NOMO-1 treated with dmso at 0.1 percent for 144 hours (cell line): ENCODE results near the gene BTG4.

ENCODE experiments used
- DNase-seq: peaks from one replicate; lab custom pipeline; 2025; ENCODE audit not compliant: unreplicated experiment; lab: John Stamatoyannopoulos, UW

Gene BTG4

GRCh38 chr11:111512296-111513239 is at the start of gene BTG4:
BTG4 (minus strand) TSS chr11:111512386; CDS start chr11:111498776, 13,610 bp downstream.
- no peak for DNase-seq

DNA sequence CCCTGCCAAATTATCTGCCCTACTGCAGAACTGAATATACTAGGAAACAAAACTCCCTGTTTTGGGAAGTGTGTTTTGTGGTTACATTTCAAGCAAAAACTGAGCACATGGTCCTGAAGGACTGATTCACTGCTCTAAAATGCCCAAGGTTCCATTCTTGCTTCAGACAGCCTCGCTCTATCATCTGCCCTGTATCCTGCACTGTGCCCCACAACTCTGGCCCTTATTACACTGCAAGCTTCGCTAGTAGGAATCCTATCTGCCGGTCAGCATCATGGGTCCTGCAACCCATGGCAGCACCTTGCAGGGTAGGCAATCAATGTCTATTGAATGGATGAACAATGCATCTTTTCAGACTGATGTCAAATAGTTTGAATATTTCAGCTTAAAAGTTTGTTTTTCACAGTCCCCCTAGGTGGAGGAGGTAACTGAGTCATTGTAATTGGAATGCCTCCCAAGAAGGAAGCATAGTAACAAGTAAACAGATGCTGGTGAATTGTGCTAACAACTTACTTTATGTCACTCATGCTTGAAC is 49.7 kb upstream of the BTG4 start:
- DNase-seq: no peak

GRCh38 chr11:111561306-111561705 is 49.1 kb upstream of the BTG4 start:
- DNase-seq: no peak

- no peak for DNase-seq
Measured at GRCh38 chr11:111560800-111561199, 48.6 kb upstream of the BTG4 start.

DNA sequence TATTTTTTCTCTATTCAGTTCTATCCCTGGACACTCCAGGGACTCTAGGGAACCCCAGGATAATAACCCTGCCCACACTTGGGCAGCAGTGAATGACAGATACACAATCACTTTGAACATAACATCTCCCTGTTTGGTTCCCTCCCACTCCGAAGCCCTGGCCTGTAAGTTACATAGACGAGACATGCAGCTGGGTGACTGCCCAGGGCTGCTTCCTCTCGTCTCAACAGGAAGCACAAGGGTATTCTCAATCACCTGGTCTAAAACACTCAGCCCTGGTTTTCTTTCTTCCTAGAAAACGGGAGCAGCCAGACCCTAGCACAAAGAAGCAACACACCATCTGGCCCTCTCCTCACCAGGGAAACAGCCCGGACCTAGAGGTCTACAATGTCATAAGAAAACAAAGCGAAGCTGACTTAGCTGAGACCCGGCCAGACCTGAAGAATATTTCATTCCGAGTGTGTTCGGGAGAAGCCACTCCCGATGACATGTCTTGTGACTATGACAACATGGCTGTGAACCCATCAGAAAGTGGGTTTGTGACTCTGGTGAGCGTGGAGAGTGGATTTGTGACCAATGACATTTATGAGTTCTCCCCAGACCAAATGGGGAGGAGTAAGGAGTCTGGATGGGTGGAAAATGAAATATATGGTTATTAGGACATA is 47.7 kb upstream of the BTG4 start:
- DNase-seq: no peak

DNA sequence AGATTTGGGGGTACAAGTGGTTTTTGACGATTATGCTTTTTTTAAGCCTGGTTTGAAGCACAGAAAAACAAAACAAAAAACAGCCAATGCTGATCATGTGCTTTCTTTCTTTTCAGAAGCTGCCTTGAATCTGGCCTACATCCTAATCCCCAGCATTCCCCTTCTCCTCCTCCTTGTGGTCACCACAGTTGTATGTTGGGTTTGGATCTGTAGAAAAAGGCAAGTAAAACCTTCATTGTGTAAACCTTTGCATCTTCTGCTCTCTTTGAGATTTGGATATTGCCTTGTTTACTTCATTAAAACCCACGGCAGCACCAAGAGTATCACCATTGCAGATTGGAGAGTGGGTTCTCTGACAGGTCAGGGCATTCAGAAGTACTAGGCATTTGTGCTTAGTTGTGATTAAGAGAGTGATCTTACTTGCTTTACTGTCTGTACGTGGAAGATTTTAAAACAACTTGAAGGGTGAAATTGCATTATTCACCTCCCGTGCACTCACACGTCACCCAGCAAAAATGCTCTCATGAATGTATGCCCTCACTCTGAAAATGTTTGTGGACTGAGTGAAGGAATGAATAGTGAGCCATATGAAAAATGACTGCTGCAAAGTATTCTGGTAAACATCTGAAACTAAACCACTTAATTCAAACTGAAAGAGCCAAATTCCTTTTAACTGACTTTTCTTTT is 45.4 kb upstream of the BTG4 start:
- DNase-seq: no peak

DNA sequence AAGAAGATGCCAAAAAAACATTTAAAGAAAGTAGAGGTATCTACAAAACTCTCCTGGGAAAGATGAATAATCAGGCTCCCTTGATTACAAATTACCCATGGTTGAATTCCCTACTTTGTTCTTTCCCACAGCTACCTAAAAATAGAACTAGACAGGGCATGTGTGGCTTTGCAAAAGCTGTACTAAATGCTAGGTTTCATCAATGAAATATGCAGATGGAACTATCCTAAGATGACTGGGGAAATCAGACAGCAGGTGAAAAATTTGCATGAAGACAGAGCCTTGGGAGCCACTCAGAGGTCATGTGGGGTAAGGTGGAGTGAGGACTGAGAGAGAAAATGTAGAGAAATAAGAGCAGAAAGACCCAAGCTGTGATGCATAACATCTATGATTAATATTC is 43.1 kb upstream of the BTG4 start:
- no peak for DNase-seq

GRCh38 chr11:111554532-111554931 is 42.3 kb upstream of the BTG4 start:
- no peak for DNase-seq

GRCh38 chr11:111550258-111550657 is 38.1 kb upstream of the BTG4 start:
- no peak for DNase-seq

DNA sequence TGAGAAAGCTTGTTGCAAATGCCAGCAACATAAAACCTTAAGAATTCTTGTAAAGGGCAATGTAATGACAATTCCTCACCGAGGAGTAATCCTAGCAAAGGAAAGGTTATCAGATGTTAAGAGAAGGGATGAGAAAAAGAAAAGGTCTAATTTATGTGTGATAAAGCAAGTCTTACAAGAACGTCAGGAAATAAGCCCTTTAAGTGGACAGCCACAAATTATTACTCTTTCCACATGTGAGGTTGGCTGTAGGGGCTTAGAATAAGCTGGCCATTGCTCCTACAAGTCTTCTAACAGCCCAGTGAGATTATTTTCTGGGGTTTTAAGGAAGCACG is 37.6 kb upstream of the BTG4 start:
- DNase-seq: no peak

DNA sequence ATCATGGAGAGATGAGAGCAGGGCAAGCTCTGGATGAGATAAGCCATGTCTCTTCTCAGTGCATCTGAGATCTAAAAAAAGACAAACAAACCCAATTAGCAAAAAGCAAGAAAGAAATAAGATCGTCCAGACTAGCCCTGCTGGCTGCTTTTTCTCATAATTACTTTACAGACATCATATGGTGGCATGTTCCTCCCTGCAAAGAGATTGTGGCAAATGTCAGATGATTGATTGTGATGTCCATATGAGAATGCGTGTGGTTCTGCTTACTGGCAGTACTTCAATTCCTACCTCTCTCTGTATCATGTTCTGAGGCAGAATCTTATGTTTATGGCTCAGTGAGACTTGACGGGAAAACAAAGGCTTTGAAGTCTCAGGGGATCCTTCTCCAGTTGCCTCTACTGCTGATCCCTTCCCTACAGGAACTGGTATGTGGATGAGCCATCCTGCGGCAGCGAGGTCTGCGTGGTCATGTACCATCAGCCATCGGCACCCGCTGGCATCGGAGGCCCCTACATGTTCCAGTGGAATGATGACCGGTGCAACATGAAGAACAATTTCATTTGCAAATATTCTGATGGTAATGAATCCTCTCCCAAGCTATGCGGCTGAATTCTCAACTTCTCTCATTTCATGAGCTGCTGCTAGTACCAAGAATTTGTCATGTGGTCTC is 37.1 kb upstream of the BTG4 start:
- no peak for DNase-seq

- no peak for DNase-seq
Measured at GRCh38 chr11:111548525-111548924, 36.3 kb upstream of the BTG4 start.

GRCh38 chr11:111542606-111543275 is 30.6 kb upstream of the BTG4 start:
- no peak for DNase-seq

GRCh38 chr11:111541254-111542061 is 29.3 kb upstream of the BTG4 start:
- no peak for DNase-seq

DNA sequence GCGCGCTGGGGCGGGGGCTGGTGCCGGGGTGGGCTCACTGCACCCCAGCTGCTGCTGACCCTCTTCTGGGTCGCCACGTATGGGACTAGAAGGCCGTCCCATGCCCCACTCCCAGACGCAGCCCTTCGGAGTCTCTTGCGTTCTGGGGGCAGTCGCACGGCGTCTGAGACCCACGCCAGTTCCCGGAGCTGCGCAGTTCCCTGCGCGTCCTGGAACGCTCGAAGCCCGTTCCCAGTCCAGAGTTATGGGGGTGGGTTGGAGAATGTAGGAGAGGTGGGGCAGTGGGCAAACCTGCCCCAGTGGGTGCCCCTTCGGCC is 28.7 kb upstream of the BTG4 start:
- DNase-seq: no peak

DNA sequence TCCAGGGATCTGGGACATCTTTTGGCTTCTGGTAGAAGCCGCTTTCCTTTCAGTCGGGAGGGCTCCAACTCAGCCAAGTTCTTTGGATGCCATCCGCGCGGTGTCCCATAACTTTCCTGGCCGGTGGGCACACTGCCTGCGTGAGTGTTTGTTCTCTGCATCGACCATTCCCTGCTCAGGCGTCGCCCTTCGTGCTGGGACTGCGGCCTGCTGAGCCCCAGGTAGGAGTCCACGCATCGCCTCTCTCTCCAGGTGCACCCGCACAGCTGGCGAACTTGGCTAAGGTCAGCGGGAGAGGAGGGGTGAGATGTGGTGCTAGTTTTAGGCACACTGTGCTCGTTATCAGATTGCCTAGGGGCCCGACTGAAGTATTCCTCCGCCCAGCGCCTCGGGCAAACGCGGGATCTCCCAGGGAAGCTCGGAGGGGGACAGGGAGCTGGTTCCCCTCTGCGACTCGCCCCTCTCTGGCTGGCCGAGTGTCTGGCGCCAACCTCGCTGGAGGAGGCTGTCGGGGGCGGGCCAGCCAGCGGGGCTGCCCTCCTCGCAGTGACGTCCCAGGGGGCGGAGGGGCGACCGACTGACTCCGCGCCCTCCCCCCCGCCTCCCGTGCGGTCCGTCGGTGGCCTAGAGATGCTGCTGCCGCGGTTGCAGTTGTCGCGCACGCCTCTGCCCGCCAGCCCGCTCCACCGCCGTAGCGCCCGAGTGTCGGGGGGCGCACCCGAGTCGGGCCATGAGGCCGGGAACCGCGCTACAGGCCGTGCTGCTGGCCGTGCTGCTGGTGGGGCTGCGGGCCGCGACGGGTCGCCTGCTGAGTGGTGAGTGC is 28.1 kb upstream of the BTG4 start, which contains the start of gene LAYN:
Gene LAYN, plus strand, starts transcription at position 607 of the 823 bp plus-strand sequence. Its CDS starts 124 bp downstream, at position 731.
- DNase-seq: no peak

DNA sequence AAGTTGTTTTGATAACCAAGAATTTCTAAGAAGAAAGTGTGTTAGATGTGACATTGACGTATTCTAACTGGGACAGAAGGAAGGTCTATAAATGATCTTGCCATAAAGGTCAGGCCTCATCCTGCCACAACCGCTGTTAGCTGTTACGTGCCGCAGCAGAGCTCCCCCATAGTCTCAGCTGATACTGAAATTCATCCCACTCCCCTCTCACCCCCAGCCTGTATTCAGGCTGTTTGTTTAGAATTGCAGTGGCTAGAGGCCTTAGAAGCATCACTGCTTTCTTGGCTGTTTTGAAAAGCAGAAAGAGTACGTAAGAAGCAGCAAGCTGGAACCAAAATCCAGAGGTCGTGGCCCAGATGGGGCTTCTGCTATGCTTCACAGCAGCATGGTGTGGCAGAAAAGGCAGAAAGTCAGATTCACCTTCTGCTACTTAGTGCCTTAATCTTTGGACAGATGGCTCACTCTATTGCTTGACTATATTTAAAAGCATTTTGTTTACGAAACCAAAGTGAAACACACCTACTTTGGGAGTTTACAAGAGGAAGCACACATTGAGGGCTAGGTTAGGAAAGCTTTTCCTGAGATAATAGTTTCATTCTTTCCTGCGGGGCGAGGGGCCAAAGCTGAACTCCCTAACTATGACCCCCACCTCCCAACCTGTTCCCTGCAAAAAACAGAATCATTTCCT is 27.4 kb upstream of the BTG4 start:
- DNase-seq: no peak

DNA sequence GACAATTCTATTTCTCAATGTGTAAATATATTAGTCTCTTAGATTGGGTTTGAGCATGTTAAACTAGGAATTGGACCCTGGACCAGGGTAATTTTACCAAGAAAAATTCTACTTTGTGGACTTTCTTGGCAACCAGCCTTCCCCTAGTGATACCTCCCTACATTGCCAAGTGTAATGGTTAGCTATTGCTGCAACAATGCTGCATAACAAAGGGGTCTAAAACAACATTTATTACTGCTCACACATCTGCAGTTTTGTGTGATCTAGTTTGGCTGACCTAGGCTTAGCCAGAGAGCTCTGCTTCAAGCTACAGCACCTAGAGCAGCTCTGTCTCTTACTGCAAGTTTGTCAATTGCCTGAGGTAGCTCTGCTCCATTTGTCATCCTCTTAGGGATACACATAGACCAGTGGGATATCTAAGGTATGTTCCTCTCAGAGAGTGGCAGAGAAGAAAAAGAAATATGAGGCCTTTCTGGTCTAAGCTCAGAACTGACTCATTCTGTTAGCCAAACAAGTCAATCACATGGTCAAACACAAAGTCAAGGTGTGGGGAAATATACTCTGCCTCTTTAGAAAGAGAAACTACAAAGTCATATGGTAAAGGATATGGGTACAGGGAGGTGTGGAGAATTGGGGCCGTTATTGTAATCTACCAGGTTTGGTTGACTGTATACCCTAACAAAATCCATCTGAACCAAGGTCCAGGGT is 26.4 kb upstream of the BTG4 start:
- no peak for DNase-seq
